Activated T-cell treated with anti-CD3 and anti-CD28 coated beads, Interleukin-2, amount 50 U/mL, for 72 hours (primary cell): ENCODE measurements around the gene VWA2. TPM values are rescaled to one million over a fixed set of nuclear protein-coding genes. Genes with fewer than 3 reads are reported as not detected.

ENCODE experiments used
- ATAC-seq, 2 donors: fragments of 150-1000 bp; cut with Tn5 transposase; replicated peaks in 1 of 2; 2 replicates each; pipeline ENCODE4 v1.10.0; 2021; ENCODE audit warnings: moderate library complexity in 2 of 2, mild to moderate bottlenecking in 1 of 2
- DNase-seq, 2 donors: peaks; one replicate each; pipeline ENCODE4 v3.0.0; 2021 to 2022; ENCODE audit warnings: mixed read lengths in 1 of 2
- H3K27ac Mint-ChIP-seq: one replicate; pipeline ENCODE4 v1.8.0; 2022; ENCODE audit warnings: mild to moderate bottlenecking, moderate library complexity, mixed read lengths
- H3K27me3 Mint-ChIP-seq: one replicate; pipeline ENCODE4 v1.8.0; 2022; ENCODE audit warnings: low read depth, mixed read lengths
- H3K36me3 Mint-ChIP-seq, 2 donors: one replicate each; pipeline ENCODE4 v1.8.0; 2022; ENCODE audit warnings: mixed read lengths in 2 of 2, mild to moderate bottlenecking in 1 of 2; ENCODE audit not compliant: insufficient read depth in 2 of 2
- H3K4me1 Mint-ChIP-seq: one replicate; pipeline ENCODE4 v1.8.0; 2022; ENCODE audit warnings: low read depth, mixed read lengths
- H3K4me3 Mint-ChIP-seq, 2 donors: one replicate each; pipeline ENCODE4 v1.8.0; 2022; ENCODE audit warnings: mild to moderate bottlenecking in 2 of 2, mixed read lengths in 2 of 2, moderate library complexity in 2 of 2
- H3K9me3 Mint-ChIP-seq, 2 donors: one replicate each; pipeline ENCODE4 v1.8.0; 2022; ENCODE audit warnings: mixed read lengths in 2 of 2
- total RNA-seq, 2 donors: library from RNA; stranded (reverse); gene quantifications; one replicate each; pipeline ENCODE4 v1.2.3, GENCODE V29; 2022

VWA2 gene
- total RNA-seq, 2 donors from 2014 or later = not detected

DNA sequence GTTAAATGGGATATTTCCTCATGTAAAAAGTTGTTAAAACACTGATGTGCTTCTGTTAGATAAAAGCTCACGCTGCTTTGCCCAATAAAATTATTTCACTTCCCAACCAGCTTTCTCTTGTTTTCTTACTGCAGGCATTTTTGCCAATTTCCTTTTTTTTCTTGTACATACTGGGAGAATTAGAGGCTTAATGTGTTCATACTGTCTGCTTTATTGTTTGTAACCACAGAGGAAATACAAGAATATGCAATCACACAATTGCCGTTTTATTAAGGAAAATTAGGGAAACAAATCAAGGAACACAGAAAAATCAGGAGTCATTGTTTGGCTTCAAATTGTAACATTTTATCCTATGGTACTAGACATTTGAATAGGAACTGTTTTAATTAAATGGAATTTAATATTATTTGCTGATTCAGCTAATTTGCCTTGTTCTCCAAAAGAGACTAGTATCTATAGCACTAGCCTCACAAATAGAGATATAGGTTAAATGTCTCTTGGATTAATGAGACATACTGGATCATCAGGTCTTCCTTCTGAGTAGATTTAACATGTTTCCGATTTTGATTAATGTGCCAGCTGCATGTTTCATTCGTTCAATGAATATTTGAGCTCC lies 6.4 kb upstream of the VWA2 start:
- Mint-ChIP-seq H3K4me3 (no peak overlapping the region), H3K27me3 (peaks cover 43% of the 10 kb centered on the region), H3K27ac (no peak overlapping the region), H3K36me3 (no peaks in the 10 kb centered on the region), H3K9me3 (no peaks in the 10 kb centered on the region), H3K4me1 (peaks cover 11% of the 10 kb centered on the region)
- ATAC-seq = no peak
- DNase-seq = no peak

DNA sequence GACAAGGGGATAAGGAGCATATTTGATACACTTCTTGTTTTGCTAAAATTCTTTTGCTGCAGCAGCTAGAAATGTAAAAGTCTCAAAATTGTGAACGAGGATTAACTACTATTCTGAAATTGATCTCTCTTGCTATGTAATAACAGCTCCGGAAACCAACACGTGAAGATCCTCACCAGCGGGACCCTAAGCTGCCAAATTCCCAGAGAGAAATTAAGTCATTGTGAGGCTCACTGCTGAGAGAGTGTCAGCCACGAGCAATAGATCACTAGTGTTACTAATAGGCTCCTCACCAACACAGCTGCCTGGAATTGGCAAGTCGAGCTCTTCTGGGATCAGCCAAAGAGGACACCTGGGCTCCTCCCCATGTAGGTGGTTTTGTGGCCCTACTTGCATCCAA lies 5.6 kb upstream of the VWA2 start:
- Mint-ChIP-seq H3K4me1 (peaks cover 15% of the 10 kb centered on the region), H3K36me3 (peaks cover 0 to 1% of the 10 kb centered on the region in 2 donors), H3K9me3 (no peaks in the 10 kb centered on the region), H3K4me3 (no peak overlapping the region), H3K27ac (no peak overlapping the region), H3K27me3 (peaks cover 43% of the 10 kb centered on the region)
- DNase-seq (no peak), ATAC-seq (no peak)

DNA sequence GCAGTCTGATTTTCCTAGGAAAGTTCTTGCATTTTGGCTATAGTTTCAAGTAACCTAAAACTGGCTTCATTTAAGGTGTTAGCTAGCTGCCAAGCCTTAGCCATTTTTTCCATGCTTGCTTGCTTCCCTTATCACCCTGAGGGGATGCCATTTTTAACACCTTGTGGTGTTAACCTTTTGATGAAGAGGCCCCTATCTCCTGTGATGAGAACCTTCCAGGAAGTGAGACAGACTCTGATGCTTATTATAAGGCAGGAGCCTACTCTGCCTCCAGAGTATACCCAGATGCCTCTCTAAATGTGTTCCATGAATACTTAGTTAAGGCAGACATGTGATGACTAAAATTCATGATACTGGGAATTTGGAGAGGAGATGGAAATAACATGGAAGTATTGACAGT lies 4.9 kb upstream of the VWA2 start:
- Mint-ChIP-seq H3K36me3 (peaks cover 0 to 1% of the 10 kb centered on the region in 2 donors), H3K27me3 (peaks cover 49% of the 10 kb centered on the region), H3K4me1 (peaks cover 15% of the 10 kb centered on the region), H3K9me3 (no peaks in the 10 kb centered on the region), H3K4me3 (no peak overlapping the region), H3K27ac (no peak overlapping the region)
- DNase-seq (no peak), ATAC-seq (peak; percentile 36 to 63)

DNA sequence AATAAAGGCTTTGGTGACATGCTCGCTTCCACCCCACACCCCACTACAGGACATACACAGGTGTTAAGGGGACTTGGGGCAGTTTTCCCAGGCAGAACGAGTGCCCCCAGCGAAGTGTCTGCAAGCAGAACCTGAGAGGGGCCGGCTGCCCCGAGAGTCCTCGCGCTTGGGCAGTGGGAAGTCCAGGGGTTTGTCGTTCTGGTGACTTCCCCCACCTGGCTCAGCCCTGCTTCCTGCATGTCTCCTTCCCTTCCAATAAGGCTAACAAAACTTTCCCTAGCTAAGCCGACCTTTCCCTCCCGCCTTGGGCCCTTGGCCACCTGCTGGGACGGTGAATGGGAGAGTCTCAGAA lies 916 bp downstream of the VWA2 start:
- no peak for DNase-seq
- Mint-ChIP-seq H3K27me3 (peaks cover 65% of the 10 kb centered on the region), H3K36me3 (peaks cover 0 to 1% of the 10 kb centered on the region in 2 donors), H3K4me3 (peak overlapping the region in 1 of 2 donors; percentile 68), H3K9me3 (no peaks in the 10 kb centered on the region), H3K4me1 (peaks cover 4% of the 10 kb centered on the region), H3K27ac (no peak overlapping the region)
- ATAC-seq = no peak

DNA sequence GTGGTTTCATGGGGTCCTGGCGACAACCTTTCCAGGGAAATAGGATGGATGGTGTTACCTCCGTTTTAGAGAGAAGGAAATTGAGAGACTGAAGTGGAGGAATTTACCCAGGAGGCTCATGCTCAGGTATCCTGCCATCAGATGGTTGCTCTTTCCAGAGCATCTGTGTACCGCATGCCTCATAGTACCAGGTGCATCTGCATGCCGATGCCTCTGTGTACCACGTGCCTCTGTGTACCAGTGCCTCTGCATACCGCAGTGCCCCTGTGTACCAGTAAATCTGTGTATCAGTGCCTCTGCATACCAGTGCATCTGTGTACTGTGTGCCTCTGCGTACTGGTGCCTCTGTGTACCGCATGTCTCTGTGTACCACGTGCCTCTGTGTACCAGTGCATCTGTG lies 3.2 kb downstream of the VWA2 start:
- H3K36me3 Mint-ChIP-seq = peaks cover 0 to 1% of the 10 kb centered on the region in 2 donors
- DNase-seq (no peak), ATAC-seq (no peak)
- no peaks in the 10 kb centered on the region for H3K9me3 Mint-ChIP-seq
- H3K27ac Mint-ChIP-seq = no peak overlapping the region
- peaks cover 4% of the 10 kb centered on the region for H3K4me1 Mint-ChIP-seq
- H3K27me3 Mint-ChIP-seq = peaks cover 68% of the 10 kb centered on the region
- no peak overlapping the region for H3K4me3 Mint-ChIP-seq

DNA sequence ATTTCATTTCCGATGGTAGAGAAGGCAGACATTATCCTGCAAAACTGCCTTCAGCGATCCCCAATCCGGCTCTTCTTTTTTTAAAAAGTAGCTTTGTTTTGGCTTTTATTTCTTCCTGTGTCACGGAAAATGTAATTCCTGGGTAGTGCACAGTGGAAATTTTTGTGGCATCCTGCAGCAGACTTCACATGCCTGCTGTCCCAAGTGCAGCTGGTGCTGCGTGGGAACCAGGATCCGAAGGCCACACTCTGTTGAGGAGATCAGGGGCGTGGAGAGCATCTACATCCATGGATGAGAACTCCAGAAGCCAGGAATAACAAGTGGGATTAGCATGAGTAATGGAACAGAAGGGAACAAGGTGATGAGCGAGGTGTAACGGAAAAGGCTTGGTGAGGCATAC lies 4.6 kb downstream of the VWA2 start:
- H3K36me3 Mint-ChIP-seq = no peaks in the 10 kb centered on the region
- H3K9me3 Mint-ChIP-seq = no peaks in the 10 kb centered on the region
- peaks cover 54% of the 10 kb centered on the region for H3K27me3 Mint-ChIP-seq
- H3K27ac Mint-ChIP-seq = no peak overlapping the region
- H3K4me1 Mint-ChIP-seq = no peaks in the 10 kb centered on the region
- no peak overlapping the region for H3K4me3 Mint-ChIP-seq
- no peak for DNase-seq
- no peak for ATAC-seq

DNA sequence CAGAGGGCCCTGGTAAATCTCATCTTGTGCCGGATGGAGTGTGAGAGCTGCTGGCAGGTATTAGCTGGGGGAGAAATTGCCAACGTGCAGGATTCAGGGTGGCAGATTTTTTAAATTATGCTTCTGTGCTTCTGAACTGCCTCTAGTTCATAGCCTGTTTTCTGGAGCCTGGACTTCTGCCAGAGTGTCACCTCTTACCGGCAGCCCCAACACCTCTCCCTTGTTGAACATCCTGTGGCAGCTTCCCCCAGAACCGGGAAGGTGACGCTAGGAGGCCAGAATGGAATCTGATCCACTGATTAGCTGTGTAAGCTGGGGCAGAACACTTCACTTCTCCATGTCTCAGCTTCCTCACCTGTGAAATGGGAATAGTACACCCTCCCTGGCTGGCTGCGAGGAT lies 5.1 kb downstream of the VWA2 start:
- no peak for DNase-seq
- H3K9me3 Mint-ChIP-seq = no peaks in the 10 kb centered on the region
- H3K27me3 Mint-ChIP-seq = peaks cover 50% of the 10 kb centered on the region
- no peaks in the 10 kb centered on the region for H3K4me1 Mint-ChIP-seq
- H3K27ac Mint-ChIP-seq = no peak overlapping the region
- no peak overlapping the region for H3K4me3 Mint-ChIP-seq
- ATAC-seq = no peak
- no peaks in the 10 kb centered on the region for H3K36me3 Mint-ChIP-seq

DNA sequence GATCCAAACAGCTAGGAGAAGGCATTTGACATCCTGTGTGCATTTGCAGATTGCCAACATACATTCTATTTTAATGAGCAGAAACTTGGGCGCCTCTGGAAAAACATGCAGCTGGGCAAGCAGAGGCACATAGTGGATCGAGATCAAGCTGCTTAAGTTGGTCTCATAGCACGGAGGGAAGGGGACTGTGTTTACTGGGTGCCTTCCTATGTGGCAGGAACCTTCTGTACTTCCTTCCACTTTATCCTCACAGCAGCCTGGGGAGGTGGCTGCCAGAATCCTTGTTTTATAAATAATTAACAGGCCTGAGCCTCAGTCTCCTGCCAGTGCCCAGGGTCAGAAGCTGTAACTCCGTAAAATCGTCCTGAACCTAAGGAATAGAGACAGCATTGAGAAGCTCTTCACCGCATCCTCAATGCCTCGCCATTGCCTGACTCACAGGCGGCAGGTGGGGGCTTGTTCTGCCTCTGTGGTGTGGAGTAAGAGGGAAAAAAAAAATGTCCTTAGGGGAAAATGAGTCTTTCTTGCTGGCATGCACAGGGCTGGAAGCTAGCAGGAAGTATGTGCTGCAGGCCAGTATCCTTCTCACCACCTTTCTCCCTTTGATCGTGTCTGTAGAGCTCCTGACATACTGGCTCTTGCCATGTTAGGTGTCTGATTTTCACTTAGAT lies 6.2 kb downstream of the VWA2 start:
- no peaks in the 10 kb centered on the region for H3K36me3 Mint-ChIP-seq
- H3K27me3 Mint-ChIP-seq = peaks cover 47% of the 10 kb centered on the region
- no peaks in the 10 kb centered on the region for H3K9me3 Mint-ChIP-seq
- no peak overlapping the region for H3K4me3 Mint-ChIP-seq
- no peak overlapping the region for H3K27ac Mint-ChIP-seq
- ATAC-seq = no peak
- no peaks in the 10 kb centered on the region for H3K4me1 Mint-ChIP-seq
- no peak for DNase-seq

DNA sequence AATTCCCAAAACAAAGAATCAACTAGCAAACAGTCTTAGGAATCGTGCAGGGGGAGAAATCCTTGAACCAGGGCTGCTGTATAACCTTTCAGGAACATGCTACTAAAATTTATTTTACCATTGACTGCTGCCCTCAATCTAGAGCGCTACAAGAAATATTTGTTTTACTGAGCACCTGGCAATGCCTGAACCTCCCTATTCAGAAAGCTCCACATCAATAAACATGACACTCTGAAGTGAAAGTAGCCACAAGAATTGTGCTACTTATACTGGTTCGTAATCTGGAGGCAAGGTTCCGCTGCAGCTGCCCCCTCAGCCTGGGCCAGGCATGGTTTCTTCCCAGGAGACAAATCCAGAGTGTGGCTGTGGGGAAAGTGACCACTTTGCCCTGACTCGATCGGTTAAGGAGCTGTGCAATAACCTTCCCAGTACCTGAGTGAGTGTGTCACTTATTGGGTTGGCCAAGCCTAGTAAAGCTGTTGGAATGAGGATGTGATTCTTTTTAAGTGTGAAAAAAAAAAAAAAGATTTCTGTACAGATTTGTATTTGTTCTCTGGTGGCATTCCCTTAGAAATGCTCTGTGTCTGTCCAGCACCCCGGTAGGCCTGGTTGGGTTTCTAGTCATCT lies 7.7 kb downstream of the VWA2 start:
- H3K9me3 Mint-ChIP-seq = no peaks in the 10 kb centered on the region
- H3K36me3 Mint-ChIP-seq = no peaks in the 10 kb centered on the region
- no peak for DNase-seq
- no peak overlapping the region for H3K27ac Mint-ChIP-seq
- H3K4me3 Mint-ChIP-seq = no peak overlapping the region
- no peak for ATAC-seq
- H3K4me1 Mint-ChIP-seq = no peaks in the 10 kb centered on the region
- peaks cover 35% of the 10 kb centered on the region for H3K27me3 Mint-ChIP-seq

DNA sequence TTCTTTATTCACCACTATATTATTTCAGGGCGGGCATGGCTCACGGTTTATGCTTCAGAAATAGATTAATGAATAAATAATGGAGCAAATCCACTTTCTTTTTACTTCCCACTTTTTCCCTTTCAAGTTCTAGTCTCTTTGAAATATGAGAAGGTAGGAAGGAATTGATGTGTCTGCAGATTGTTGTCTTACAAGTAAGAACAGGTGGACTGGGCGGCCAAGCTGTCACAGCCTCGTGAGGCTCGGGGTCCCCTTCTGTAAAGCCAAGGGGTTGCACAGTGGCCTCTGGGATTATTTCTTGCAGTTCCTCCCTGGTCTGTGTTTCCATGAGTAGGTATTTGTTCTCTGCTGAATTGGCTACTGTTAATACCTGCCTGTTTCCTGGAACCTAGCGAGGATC lies 11.2 kb downstream of the VWA2 start:
- H3K36me3 Mint-ChIP-seq = no peaks in the 10 kb centered on the region
- DNase-seq (no peak), ATAC-seq (no peak)
- H3K4me3 Mint-ChIP-seq = no peak overlapping the region
- no peaks in the 10 kb centered on the region for H3K4me1 Mint-ChIP-seq
- H3K27me3 Mint-ChIP-seq = peaks cover 7% of the 10 kb centered on the region
- no peaks in the 10 kb centered on the region for H3K9me3 Mint-ChIP-seq
- no peak overlapping the region for H3K27ac Mint-ChIP-seq

DNA sequence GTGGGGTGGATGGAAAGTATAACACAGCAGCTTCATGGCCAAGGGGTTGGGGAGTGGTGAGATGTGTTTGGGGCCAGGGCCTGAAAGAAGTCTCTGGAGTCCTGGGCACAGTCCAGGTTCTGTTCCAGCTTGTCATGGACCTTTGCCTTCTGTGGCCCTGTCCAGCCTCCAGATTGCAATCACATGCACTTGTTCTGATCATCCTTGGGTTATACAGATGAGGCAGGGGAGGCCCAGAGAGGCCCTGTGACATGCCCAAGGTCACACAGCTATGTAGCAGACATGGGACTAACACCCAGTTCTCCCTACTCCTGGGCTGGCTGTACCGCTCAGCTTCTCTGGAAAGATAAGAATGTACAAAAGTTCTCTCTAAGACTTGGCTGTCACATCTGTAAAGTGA lies 11.7 kb downstream of the VWA2 start:
- Mint-ChIP-seq H3K9me3 (no peaks in the 10 kb centered on the region), H3K27me3 (peaks cover 2% of the 10 kb centered on the region), H3K27ac (no peak overlapping the region), H3K36me3 (no peaks in the 10 kb centered on the region), H3K4me3 (no peak overlapping the region), H3K4me1 (no peaks in the 10 kb centered on the region)
- DNase-seq (no peak), ATAC-seq (no peak)

DNA sequence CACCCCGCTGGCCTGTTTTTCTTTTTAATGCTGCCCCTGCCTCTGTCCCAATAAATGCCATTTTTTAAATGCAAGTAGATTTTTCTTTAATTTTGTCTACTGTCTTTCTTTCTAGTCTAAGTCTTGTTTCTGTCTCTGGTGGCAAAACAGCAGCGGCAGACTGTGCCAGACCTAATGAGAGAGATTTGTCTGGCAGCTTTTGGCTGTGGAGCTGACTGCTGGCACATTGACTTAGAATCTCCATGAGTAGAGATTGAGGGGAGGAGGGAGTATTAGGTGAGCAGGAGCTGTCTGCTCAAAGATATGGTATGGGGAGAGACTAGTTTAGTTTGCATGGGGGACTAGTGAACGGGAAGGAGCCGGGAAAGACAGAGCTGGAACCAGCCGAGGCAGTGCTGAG lies 13.0 kb downstream of the VWA2 start:
- no peaks in the 10 kb centered on the region for H3K27me3 Mint-ChIP-seq
- ATAC-seq = no peak
- H3K36me3 Mint-ChIP-seq = no peaks in the 10 kb centered on the region
- H3K27ac Mint-ChIP-seq = no peak overlapping the region
- H3K9me3 Mint-ChIP-seq = no peaks in the 10 kb centered on the region
- H3K4me3 Mint-ChIP-seq = no peak overlapping the region
- no peak for DNase-seq
- H3K4me1 Mint-ChIP-seq = no peaks in the 10 kb centered on the region

DNA sequence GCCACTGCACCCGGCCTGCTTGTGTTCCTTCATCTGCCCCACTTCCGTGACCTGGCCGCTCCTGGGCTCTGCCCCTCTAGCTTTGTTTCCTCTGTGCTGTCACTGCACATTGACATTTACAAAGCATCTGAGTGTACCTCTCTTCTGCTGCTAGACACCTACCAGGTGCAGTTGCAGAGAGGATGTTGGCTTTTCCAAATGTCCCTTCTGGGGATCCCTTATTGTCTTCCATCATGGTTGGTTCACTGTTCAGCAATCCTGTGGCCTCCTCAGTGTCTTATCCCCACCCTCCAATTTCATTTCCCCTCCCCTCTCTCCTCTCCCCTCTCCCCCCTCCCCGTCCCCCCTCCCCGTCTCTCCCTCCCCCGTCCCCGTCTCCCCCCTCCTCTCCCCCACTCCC lies 13.8 kb downstream of the VWA2 start:
- H3K27ac Mint-ChIP-seq = no peak overlapping the region
- no peak for DNase-seq
- no peak for ATAC-seq
- H3K4me3 Mint-ChIP-seq = no peak overlapping the region
- no peaks in the 10 kb centered on the region for H3K27me3 Mint-ChIP-seq
- H3K9me3 Mint-ChIP-seq = no peaks in the 10 kb centered on the region
- no peaks in the 10 kb centered on the region for H3K36me3 Mint-ChIP-seq
- H3K4me1 Mint-ChIP-seq = no peaks in the 10 kb centered on the region

DNA sequence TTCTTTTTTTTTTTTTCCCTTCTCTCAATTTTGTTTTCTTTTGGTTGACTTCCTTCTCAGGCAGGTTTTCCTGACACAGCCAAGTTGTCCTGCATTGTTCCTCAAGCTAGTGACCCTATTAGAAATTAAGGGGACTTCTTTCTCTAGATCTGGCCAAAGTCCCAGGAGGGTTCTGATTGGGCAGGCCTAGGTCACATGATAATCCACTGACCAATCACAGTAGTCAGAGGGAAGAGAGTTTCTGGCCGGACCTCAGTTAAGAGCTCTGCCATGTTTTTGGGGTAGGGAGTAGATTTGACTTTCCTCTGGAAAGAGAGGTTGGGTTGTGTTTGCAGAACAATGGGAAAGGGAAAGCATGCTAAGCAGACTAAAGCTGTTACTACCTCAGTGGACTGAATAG lies 16.2 kb downstream of the VWA2 start:
- no peak for ATAC-seq
- no peak overlapping the region for H3K4me3 Mint-ChIP-seq
- no peaks in the 10 kb centered on the region for H3K9me3 Mint-ChIP-seq

More for the DNA sequence above, 16.2 kb downstream of the VWA2 start:
- Mint-ChIP-seq H3K36me3 (no peaks in the 10 kb centered on the region), H3K27me3 (no peaks in the 10 kb centered on the region), H3K27ac (no peak overlapping the region), H3K4me1 (peaks cover 7% of the 10 kb centered on the region)
- DNase-seq = no peak
